Measurements from ENCODE around the gene RBMY1J.
"Not testable (repeated sequence)": the region's sequence is repeated elsewhere in the genome, so short reads cannot be mapped to it uniquely, and the experiment has no call there.

RBMY1J gene

GRCh38 chrY:22403110-22403509 is at the start of gene RBMY1J:
TSS of gene RBMY1J (plus strand) at chrY:22403410. CDS start at chrY:22405448, 2,038 bp downstream.
- not testable (repeated sequence) for DNase-seq

DNA sequence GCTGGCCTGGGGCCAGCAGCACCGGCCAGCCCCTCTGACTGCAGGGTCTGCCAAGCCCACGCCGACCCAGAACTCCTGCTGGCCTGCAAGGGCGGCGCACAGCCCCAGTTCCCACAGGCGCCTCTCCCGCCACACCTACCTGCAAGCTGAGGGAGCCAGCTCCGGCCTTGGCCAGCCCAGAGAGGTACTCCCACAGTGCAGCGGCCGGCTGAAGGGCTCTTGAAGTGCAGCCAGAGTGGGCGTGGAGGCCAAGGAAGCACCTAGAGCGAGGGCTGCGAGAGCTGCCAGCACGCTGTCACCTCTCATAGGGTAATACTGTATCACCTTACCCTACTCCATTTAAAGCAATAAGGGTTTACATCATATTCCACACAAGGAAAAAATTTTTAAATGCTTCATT is 35.8 kb upstream of the RBMY1J start:
- no peak for DNase-seq

DNA sequence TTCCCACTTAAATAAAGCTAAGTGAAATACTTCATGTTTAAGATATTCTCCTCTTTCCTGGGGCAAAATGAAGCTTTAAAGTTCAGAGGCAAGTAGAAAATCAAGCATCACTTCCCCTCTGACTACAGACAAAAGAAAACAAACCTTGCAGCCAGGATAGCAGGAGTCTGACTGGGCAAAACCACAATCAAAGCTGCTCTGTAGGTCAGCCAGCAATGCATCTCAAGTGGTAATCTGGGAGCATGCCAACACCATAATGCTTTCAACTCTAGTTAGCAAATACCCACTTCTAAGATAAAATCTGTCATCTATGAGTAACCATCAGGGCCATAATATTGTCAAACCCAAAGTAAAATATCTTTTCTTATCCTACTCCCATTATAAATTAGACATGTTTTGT is 32.6 kb upstream of the RBMY1J start:
- DNase-seq = no peak

DNA sequence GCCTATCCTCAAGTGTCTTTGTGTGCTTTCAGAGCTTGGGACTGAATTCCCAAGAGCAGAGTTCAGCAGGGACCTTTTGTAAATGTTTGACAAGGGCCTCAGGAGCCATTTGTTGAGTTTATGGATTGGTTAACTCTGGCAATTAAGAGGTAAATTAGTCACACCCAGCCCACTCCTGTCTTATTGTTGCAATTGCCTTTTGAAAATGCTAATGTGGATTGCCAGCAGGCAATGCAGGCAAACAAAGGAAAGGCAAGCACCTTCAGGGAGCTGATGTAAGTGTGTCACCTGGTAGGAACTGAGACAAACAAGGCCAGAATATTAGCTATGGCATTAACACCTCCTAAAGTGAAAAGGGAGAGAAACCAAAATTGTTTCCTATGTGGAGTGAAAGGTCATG is 29.7 kb upstream of the RBMY1J start:
- no peak for DNase-seq

DNA sequence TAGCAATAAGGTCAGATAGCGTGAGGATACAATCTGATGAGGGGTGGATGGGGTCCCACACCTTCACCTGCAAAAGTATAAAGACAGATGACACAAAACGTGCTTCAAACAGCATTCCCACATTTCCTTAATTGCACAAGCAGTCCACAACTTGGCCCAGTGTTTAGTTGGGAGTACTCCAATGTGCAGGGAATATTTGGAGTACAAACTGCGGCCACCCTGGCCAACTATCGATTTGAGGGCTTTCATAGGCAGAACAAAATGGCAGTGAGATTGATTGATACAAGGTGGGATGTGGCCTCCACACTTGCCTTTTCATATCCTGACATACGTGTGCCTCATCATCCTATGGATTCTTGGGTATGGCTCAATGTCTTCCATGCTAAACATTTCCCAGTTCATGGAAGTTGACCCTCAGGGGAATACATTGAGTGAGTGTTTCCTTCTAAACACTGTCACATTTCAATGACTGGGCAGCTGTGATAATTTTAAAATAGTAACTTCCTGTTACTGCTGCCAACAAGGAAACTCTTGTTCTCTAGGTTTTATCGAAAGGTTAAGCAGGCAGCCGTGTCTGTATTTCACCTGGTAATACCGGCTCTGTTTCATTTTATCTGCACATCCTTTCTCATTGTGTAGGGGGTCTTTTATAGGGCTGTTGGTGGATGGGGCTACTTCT is 41.6 kb downstream of the RBMY1J start:
- not testable (repeated sequence) for DNase-seq

DNA sequence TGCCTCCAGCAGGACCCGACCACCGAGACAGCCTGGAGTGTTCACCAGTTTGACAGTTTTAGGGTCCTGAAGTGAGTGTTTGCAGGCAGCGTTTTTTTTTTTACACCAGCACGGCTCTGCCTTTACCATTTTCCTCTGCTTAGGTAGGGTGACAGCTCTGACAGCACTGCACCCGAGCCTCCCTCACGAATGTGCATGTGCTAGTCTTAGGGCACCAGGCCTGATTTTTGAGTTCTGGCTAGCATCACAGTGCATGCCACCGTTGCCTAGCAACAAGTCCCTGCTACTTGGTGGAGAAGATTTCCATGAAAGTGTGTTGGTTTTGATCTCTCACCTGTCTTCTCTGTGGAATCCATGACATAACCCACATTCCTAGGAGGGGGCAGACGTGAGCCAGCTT is 52.3 kb downstream of the RBMY1J start:
- not testable (repeated sequence) for DNase-seq

- not testable (repeated sequence) for DNase-seq
Observed at GRCh38 chrY:22461962-22462361, 58.8 kb downstream of the RBMY1J start.

All from suppressor macrophage treated with lipopolysaccharide for 1 hour (primary cell).